Endothelial cell (in vitro differentiated cells): ENCODE measurements around the gene MARS1. TPM values are rescaled to one million over a fixed set of nuclear protein-coding genes. Genes with fewer than 3 reads are reported as not detected.

ENCODE experiments used
- DNase-seq: peaks from one replicate; pipeline ENCODE4 v3.0.0; 2021; ENCODE audit warnings: low spot score
- H3K27ac Mint-ChIP-seq: one replicate; pipeline ENCODE4 v1.8.0; 2021; ENCODE audit warnings: mixed read lengths, inconsistent platforms; ENCODE audit not compliant: unreplicated experiment
- H3K27me3 Mint-ChIP-seq: one replicate; pipeline ENCODE4 v1.8.0; 2021; ENCODE audit warnings: mild to moderate bottlenecking, moderate library complexity, mixed read lengths, inconsistent platforms; ENCODE audit not compliant: unreplicated experiment
- H3K36me3 Mint-ChIP-seq: one replicate; pipeline ENCODE4 v1.8.0; 2021; ENCODE audit warnings: mild to moderate bottlenecking, low read depth, mixed read lengths, inconsistent platforms; ENCODE audit not compliant: unreplicated experiment
- H3K4me1 Mint-ChIP-seq: one replicate; pipeline ENCODE4 v1.8.0; 2021; ENCODE audit warnings: mild to moderate bottlenecking, mixed read lengths, inconsistent platforms; ENCODE audit not compliant: unreplicated experiment
- H3K4me3 Mint-ChIP-seq: one replicate; pipeline ENCODE4 v1.8.0; 2021; ENCODE audit warnings: mild to moderate bottlenecking, mixed read lengths, inconsistent platforms; ENCODE audit not compliant: unreplicated experiment
- H3K9me3 Mint-ChIP-seq: one replicate; pipeline ENCODE4 v1.8.0; 2021; ENCODE audit warnings: mixed read lengths, inconsistent platforms; ENCODE audit not compliant: unreplicated experiment
- CTCF ChIP-seq: fragments of 200-600 bp; sonication (generic); IDR thresholded peaks from one replicate; pipeline ENCODE4 v1.5.0; 2021; ENCODE audit warnings: antibody characterized with exemption; ENCODE audit not compliant: unreplicated experiment
- total RNA-seq: library from RNA; stranded (reverse); fragmentation: NEBNext Ultra II Directional; extraction: Animal tissue kit (Norgen Biotek cat#: 25700); gene quantifications from one replicate; pipeline ENCODE4 v1.2.1, GENCODE V29; 2021; ENCODE audit not compliant: unreplicated experiment

Gene MARS1
- total RNA-seq, 1 donor from 2014 or later, result 183 TPM

GRCh38 chr12:57479043-57479375, 8.9 kb upstream of the MARS1 start:
- Mint-ChIP-seq H3K4me1 (peaks cover 61% of the 10 kb centered on the region), H3K27me3 (peaks cover 27% of the 10 kb centered on the region), H3K9me3 (no peaks in the 10 kb centered on the region), H3K36me3 (peaks cover 25% of the 10 kb centered on the region), H3K4me3 (no peak overlapping the region), H3K27ac (peak overlapping the region; percentile 86)
- no peak for DNase-seq
- TF ChIP-seq CTCF, result no peak

- DNase-seq, result no peak
- Mint-ChIP-seq H3K27ac (peak within 1 kb of the TSS; percentile 86), H3K4me3 (peak within 1 kb of the TSS; percentile 85)
Measured at GRCh38 chr12:57479376-57480115, 8.3 kb upstream of the MARS1 start, which contains the start of gene ARHGAP9. TSS of gene ARHGAP9 (minus strand) at chr12:57479866. CDS start at chr12:57479406, 460 bp downstream.

GRCh38 chr12:57481671-57482070, 6.2 kb upstream of the MARS1 start:
- TF ChIP-seq CTCF, result no peak
- DNase-seq, result no peak
- Mint-ChIP-seq H3K4me3 (peak overlapping the region; percentile 3), H3K27ac (no peak overlapping the region), H3K4me1 (peaks cover 47% of the 10 kb centered on the region), H3K9me3 (no peaks in the 10 kb centered on the region), H3K36me3 (peaks cover 14% of the 10 kb centered on the region), H3K27me3 (peaks cover 23% of the 10 kb centered on the region)

More at GRCh38 chr12:57479376-57480115, 8.3 kb upstream of the MARS1 start, which contains the start of gene ARHGAP9:
- H3K27me3 Mint-ChIP-seq, result peaks cover 24% of the 10 kb centered on the region
- H3K4me1 Mint-ChIP-seq, result peaks cover 55% of the 10 kb centered on the region
- no peaks in the 10 kb centered on the region for H3K9me3 Mint-ChIP-seq
- peaks cover 20% of the 10 kb centered on the region for H3K36me3 Mint-ChIP-seq
- no peak for TF ChIP-seq CTCF

GRCh38 chr12:57483466-57483865, 4.4 kb upstream of the MARS1 start:
- DNase-seq, result no peak
- no peak for TF ChIP-seq CTCF
- no peak overlapping the region for H3K4me3 Mint-ChIP-seq
- H3K9me3 Mint-ChIP-seq, result no peaks in the 10 kb centered on the region
- peak overlapping the region; percentile 0 for H3K27ac Mint-ChIP-seq
- H3K4me1 Mint-ChIP-seq, result peaks cover 34% of the 10 kb centered on the region
- H3K27me3 Mint-ChIP-seq, result peaks cover 14% of the 10 kb centered on the region
- peaks cover 15% of the 10 kb centered on the region for H3K36me3 Mint-ChIP-seq

- Mint-ChIP-seq H3K36me3 (peaks cover 24% of the 10 kb centered on the region), H3K4me1 (peaks cover 22% of the 10 kb centered on the region), H3K4me3 (no peak overlapping the region), H3K9me3 (no peaks in the 10 kb centered on the region), H3K27ac (no peak overlapping the region), H3K27me3 (peaks cover 7% of the 10 kb centered on the region)
- TF ChIP-seq CTCF, result no peak
- DNase-seq, result no peak
Measured at GRCh38 chr12:57485695-57486094, 2.2 kb upstream of the MARS1 start.
